GM18502 (cell line): ENCODE data around the gene HSD17B1.
A peak's percentile ranks its signal among the peaks of the same experiment; 100 is the strongest.
"Not testable (repeated sequence)": the region's sequence is repeated elsewhere in the genome, so short reads cannot be mapped to it uniquely, and the experiment has no call there.

Experiments
- ATAC-seq: cut with Tn5 transposase; IDR thresholded peaks from one replicate; pipeline ENCODE4 v1.9.1; 2021; ENCODE audit warnings: mild to moderate bottlenecking; ENCODE audit not compliant: unreplicated experiment, poor library complexity

The HSD17B1 gene

DNA sequence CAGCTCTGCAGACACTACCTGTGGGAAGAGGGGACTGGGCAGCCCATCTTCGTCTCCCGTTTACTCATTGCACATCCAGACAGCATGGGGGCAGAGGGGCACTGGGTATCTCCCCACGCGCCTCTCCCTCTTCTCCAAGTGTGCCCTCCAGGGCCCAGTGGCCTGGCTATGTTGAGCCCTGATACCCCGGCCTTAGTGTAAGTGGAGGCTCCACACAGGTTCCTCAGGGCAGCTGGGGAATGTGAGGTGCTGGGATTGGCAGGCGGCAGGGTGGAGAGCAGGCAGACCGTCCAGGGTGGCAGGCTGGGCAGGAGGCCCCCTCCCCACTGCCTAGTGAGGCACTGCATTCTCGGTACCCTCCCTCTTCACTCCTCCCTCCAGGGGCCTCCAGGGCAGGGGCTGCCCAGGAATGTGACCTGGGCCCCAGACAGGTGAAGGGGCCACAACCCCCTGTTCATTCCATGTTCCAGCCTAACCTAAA lies 29.9 kb upstream of the HSD17B1 start:
- no peak for ATAC-seq

DNA sequence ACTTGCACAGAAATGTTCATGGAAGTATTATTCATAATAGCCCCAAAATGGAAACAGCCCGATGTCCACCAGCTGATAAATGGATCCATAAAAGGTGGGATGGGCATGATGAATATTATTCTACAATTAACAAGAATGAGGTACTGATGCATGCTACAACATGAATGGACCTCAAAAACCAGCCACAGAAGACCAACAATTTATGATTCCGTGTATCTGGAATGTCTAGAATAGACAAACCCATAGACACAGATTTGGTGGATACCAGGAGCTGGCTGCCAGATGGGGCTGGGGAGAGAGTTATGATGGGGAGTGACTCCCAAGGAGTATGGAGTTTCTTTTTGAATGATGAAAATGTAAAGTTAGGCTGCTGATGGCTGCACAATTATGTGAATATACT lies 27.5 kb upstream of the HSD17B1 start:
- no peak for ATAC-seq

DNA sequence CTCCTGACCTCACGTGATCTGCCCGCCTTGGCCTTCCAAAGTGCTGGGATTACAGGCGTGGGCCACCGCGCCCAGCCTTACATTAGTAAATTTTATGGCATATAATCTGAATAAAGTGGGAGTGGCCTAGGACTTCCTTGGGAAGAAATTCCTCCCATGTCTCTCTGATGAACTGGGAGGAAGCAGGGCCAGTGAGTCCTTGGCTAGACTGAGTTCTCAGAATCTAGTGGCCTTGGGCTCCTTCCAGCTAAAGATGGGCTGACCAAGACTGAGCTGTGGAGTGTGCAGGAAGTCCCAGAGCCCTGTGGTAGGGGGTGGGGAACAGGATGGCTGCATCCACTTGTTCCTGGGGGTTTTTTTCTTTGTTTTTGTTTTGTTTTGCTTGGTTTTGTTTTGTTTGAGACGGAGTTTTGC lies 26.7 kb upstream of the HSD17B1 start:
- no peak for ATAC-seq

- no peak for ATAC-seq
Observed at GRCh38 chr17:42527932-42528331, 24.8 kb upstream of the HSD17B1 start.

GRCh38 chr17:42529061-42529460 lies 23.7 kb upstream of the HSD17B1 start:
- ATAC-seq: no peak

- no peak for ATAC-seq
Observed at GRCh38 chr17:42530952-42531454, 21.7 kb upstream of the HSD17B1 start.

DNA sequence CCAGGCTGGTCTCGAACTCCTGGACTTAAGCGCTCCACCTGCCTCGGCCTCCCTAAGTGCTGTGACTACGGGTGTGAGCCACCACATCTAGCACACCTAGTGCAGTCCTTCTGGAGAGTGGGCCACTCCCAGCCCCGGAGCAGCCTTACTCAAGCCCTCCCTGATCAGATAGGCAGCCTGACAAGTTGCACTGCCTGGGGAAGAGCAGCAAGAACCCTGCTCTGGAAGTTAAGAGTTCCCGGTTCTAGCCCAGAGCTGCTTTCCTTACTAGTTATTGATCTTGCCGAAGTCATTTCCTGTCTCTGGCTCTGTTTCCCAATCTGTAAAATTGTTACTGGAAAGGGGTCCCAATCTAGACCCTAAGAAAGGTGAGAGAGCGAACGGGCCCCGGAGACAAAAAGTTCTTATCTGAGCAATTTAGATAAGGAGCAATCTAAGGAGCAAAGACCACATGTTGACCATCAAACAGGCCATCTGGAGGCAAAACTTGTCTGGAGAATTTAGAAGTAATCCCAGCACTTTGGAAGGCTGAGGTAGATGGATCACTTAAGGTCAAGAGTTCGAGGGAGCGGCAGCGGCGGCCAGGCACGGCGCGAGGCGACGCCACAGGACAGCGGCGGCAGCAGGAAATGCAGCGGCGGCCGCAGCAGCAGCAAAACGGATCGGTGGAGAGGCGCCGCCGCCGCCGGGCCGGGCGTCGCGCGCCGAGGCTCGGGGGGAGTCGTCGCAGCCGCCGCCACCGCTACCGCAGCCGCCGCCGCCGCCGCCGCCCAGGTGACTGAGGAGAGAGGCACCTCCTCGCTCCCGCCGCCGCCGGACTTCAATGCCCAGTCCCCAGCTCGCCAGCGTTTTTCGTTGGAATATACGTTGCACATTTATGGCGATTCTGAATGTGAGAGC lies 21.0 kb upstream of the HSD17B1 start:
- no peak for ATAC-seq

GRCh38 chr17:42535155-42536047 lies 17.3 kb upstream of the HSD17B1 start:
- no peak for ATAC-seq

GRCh38 chr17:42536048-42536371 lies 16.7 kb upstream of the HSD17B1 start, which contains the start of gene NAGLU:
Gene NAGLU, plus strand, starts transcription at chr17:42536241. Its CDS starts 32 bp downstream, at chr17:42536273.
- peak; percentile 80 for ATAC-seq

DNA sequence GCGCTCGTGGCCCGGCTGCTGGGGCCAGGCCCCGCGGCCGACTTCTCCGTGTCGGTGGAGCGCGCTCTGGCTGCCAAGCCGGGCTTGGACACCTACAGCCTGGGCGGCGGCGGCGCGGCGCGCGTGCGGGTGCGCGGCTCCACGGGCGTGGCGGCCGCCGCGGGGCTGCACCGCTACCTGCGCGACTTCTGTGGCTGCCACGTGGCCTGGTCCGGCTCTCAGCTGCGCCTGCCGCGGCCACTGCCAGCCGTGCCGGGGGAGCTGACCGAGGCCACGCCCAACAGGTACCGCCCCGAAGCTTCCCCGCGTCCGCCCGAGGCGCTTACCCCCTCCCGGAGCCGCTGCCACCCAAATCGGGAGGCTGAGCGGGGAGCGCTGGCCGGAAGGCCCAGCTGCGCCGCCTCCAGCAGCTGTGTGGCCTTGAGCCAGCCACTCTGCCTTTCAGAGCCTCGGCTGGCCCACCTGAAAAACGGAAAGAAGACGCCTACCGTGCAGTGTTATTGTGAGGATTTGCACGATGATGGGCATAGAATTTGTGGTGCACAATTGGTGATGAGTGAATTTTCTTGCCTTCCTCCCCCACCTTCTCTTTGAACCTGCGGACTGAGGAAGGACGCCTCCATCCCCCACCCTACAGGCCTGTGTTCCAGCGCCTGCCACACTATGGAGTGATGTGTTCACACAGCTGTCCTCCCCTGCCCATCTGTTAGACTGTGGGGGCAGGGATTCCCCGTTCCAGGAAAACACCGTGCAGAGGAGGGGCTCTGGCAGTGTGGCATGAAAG lies 16.2 kb upstream of the HSD17B1 start:
- ATAC-seq: peak; percentile 57

DNA sequence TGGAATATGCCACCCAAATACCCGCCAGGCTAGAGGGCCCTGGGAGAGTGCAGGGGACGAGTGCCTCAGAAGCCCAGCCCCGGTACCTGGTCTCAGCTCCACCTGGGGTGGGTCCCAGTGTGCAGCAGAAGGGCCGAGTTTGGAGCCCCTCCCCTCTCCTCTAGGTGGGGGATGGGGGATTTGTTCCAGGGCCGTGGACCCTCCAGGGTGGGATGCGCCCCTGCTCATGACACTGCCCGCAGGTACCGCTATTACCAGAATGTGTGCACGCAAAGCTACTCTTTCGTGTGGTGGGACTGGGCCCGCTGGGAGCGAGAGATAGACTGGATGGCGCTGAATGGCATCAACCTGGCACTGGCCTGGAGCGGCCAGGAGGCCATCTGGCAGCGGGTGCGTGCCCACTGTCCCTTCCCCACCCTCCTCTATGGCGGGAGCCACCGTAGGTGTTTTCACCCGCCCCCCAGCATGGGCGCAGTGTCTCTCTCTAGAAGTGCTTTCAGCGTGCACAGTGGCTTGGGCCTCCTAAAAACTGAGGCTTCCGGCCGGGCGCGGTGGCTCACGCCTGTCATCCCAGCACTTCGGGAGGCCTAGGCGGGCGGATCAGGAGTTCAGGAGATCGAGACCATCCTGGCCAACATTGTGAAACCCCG lies 15.4 kb upstream of the HSD17B1 start:
- ATAC-seq: no peak

- ATAC-seq: no peak
Observed at GRCh38 chr17:42537826-42538451, 14.8 kb upstream of the HSD17B1 start.

DNA sequence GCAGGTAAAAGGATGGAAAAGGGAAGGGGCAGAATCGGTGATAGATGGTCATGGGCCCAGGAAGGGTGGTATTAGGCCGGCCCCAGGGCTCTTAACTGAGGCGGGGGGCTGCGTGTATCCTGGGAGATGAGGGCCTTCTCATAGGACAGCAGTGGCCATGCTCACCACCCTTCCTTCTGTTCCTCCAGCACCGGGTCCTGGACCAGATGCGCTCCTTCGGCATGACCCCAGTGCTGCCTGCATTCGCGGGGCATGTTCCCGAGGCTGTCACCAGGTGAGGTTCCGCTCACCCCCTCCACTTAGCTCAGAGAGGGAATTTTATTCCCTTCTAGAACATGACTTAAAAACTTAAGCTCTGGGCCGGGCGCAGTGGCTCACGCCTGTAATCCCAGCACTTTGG lies 14.2 kb upstream of the HSD17B1 start:
- ATAC-seq: no peak

GRCh38 chr17:42540558-42540957 lies 12.2 kb upstream of the HSD17B1 start:
- ATAC-seq: not testable (repeated sequence)

GRCh38 chr17:42541041-42541833 lies 11.5 kb upstream of the HSD17B1 start:
- ATAC-seq: no peak

GRCh38 chr17:42543190-42544079 lies 9.3 kb upstream of the HSD17B1 start:
- no peak for ATAC-seq

- no peak for ATAC-seq
Observed at GRCh38 chr17:42544874-42545283, 7.8 kb upstream of the HSD17B1 start.
